ENCODE results near the gene PTBP1.

GRCh38 chr19:750640-751423 lies 46.4 kb upstream of the PTBP1 start, which contains the start of gene MISP:
- TF ChIP-seq CTCF (IDR thresholded peaks at IDR 0.05) (no peak), EZH2 (IDR thresholded peaks at IDR 0.05; ENCODE audit: borderline replicate concordance, insufficient read depth, low read depth, low read length, poor library complexity, severe bottlenecking) (no peak)

All from B cell (primary cell).